GM19468 (cell line): ENCODE results near the gene BTG2.

Experiments used
- ATAC-seq: cut with Tn5 transposase; IDR thresholded peaks from one replicate; pipeline ENCODE4 v1.9.1; 2021; ENCODE audit warnings: mild to moderate bottlenecking, moderate library complexity, moderate number of reproducible peaks; ENCODE audit not compliant: unreplicated experiment; ENCODE audit errors: extremely low read depth

BTG2 gene

DNA sequence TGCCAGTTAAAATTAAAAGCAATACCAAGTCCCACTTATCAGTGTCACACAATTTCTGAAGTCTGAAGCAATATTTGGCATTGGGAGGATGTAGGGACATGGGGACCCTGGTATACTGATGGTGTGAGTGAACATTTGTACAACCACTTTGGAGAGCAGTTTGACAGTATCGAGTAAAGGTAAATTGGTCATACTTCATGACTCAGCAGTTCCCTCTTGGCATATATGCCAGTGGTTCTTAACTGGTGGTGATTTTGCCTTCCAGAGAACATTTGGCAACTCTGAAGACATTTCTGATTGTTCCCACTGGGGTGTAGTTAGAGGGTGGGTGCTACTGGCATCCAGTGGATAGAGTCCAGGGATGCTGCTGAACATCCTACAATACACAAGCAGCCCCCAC lies 25.9 kb downstream of the BTG2 start:
- ATAC-seq = no peak

GRCh38 chr1:203335503-203335902 lies 30.2 kb downstream of the BTG2 start:
- no peak for ATAC-seq

DNA sequence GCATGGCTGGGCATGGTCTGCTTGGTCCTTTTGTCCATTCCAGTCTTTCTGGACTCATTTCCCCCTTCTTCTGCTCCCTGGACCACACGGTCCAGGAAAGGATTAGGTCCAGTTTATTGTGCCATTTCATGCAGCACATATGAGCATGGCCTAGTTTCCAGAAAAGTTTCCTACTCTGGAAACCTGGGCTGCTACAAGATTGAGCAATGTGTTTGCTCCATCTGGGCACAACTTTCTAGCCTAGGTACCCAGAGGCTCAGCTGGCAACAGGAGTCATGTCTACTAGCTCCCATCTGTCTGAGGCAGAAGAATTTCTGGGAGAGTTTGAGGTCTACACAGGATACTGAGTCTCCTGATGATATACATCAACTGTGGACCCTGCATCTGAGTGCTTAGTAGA lies 30.8 kb downstream of the BTG2 start:
- ATAC-seq = no peak

DNA sequence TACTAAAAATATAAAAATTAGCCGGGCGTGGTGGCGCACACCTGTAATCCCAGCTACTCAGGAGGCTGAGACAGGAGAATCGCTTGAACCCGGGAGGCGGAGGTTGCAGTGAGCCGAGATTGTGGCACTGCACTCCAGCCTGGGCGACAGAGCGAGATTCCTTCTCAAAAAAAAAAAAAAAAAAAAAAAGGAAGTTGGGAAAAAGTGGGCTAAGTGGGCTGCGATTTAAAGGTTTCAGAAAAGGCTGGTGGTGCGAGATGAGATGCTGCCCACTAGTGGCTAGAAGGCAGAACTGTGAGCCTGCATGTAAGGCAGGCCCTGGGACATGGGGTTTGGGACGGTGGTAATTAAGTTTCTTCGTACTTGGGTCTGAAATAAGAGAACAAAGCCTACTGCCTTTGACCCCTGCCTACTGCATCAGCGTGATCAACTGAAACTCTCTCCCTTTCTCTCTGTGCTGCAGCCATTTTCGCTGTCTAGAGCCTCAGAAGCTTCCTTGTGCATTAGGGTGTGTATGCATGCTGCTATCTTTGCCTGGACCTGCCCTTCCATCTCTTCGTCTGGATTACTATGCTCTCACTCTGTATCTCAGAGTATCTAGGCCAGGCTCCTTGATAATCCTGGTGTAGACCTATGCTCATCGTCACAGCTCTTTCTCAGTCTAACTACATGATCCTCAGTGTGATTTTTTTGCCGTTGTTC lies 33.2 kb downstream of the BTG2 start:
- no peak for ATAC-seq

DNA sequence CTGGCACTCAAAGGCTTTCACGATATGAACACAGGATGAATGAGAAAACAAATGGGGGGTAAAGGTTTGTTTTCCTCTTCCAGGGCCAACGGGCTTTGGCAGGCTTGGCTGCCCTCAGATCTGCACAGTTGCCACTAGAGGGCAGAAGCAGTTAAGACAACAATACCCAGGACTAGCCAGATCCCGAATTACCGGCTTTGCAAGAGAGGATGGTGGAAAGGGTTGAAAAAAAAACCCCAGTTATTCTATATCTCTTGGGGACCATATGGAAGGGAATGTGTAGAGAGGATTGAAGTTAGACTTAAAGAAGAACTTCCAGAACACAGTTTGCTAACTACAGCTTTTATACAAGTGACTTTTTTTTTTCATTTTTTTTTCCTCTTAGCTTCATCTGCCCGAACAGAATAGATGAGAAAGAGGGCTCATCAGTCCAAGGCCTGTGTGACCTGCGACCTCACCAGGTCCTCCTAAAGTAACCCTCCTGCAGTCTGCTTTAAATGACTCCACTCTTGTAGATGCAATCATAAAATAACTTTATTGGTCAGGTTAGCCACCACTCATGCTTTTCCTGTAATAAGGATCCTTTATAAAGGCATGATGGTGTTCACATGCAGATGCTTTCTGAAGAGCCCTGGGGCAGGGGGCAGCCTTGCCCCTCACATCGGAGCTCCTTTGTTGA lies 34.9 kb downstream of the BTG2 start:
- ATAC-seq = no peak

DNA sequence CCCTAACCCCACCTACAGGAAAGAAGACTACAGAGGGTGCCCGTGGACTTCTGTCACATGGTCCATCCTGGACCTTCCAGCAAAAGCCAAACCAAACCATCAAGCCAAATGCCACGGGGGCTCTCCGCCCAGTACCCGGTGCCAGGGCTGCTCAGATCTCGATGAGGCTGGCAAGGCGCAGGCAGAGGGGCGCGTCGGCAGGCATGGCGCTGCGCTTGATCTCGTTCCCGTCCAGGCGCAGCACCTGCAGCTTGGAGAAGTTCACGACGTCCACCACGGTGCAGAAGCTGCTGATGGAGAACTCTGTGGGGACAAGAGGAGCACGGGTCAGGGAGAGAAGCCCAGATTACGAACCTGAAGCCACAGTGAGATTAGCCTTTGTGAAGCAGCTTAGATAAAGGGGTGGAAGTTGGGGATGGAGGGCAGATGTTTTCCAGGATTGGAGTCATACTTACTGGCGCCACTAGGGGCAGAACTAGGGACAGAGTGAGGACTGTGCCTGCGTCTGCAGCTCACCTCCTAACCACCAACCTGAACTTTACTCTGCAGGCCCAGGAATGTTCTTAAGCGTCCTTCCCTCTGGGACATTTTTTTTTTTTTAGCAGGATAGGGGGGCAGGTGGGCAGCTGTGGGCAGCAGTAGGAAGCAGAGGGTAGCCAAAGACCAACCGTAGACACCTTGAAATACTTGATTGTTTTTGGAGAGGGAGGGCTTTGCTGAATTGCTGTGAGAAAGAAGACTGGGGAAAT lies 37.0 kb downstream of the BTG2 start:
- no peak for ATAC-seq

DNA sequence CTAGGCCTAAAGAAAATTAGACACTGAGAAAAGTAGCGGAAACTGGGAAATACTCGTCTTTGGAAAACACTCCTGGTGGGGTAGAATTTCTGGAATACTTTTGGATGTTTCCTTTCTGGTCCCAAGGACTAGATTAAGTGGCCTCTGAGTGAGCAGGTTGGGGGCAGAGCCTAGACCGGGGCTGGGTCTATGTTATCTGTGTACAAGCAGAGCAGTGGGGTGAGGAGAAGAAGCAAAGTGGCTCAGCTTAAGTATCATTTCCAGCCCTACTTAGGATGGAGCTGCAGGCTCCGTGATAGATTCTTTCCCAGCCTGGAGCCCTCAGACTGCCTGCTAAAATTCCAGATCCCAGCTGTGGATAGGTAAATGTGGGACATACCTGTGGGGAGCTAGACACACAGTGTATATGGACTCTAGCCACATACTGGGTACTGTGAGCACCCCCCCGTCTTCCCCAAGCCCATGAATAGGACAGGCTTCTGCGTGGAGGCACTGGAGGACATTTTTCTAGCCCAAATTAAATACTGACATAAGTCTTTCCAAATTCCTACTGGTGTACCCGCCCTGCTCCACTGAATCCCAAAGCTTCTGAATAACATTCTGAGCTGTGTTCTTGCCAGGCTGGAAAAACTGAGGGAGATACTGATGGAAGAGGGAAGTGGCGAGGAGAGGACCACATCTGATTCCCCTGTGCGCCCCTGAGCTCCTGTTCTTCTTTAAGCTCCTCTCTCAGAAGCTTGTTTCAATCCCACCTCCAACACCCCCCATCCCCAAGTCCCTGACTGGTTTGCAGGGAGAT lies 38.8 kb downstream of the BTG2 start:
- ATAC-seq = no peak

GRCh38 chr1:203346060-203346768 lies 40.9 kb downstream of the BTG2 start:
- no peak for ATAC-seq

- no peak for ATAC-seq
Measured at GRCh38 chr1:203346769-203347102, 41.4 kb downstream of the BTG2 start.

GRCh38 chr1:203349166-203349565 lies 43.8 kb downstream of the BTG2 start:
- no peak for ATAC-seq

DNA sequence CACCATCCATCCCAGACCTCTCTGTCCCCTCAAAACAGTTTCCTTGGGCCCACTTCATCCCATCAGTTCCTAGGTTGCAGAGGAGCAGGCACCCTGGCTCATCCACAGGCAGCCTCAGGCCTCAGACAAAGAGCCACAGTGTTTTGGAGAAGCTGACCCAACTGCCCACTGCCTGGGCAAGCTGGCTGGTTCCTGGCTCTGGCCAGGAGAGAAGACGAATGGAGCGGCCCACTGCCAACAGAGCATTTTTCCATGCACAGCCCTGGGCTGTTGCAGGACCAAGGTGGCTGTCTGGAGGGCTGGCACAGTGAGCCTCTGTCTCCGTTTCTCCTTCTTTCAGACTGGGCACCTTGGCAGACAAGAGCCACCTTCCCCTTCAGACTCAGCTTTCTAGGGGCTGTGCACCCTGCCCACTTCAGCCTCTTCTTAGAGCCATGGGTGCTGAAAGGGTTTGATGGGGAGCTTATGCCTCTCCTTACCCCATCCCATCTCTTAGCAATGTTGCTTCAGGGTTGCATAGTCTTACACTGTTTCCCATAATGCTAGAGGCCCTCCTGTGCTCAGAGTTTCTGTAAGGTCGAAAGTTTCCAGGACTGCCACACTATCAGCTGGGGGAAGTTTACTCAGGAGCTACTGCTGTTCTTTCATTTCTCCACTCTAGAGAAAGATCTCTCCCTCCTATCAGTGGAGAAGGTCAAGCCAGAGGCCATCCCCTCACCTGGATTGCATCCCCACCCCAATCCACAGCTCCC lies 44.6 kb downstream of the BTG2 start:
- ATAC-seq = no peak

GRCh38 chr1:203351037-203351625 lies 45.8 kb downstream of the BTG2 start, which contains the start of gene FMOD:
TSS of gene FMOD (minus strand) at chr1:203351122. CDS start at chr1:203348270, 2,852 bp downstream.
- ATAC-seq = no peak

GRCh38 chr1:203353486-203353885 lies 48.2 kb downstream of the BTG2 start:
- ATAC-seq = no peak

GRCh38 chr1:203354246-203354645 lies 48.9 kb downstream of the BTG2 start:
- ATAC-seq = no peak

GRCh38 chr1:203359010-203359571 lies 53.8 kb downstream of the BTG2 start:
- no peak for ATAC-seq
